HG03108 (cell line): ENCODE data around the gene PHLDA2.
A peak's percentile ranks its signal among the peaks of the same experiment; 100 is the strongest.
"Not testable (repeated sequence)": the region's sequence is repeated elsewhere in the genome, so short reads cannot be mapped to it uniquely, and the experiment has no call there.

Source experiments
- ATAC-seq: cut with Tn5 transposase; IDR thresholded peaks from one replicate; pipeline ENCODE4 v1.9.1; 2021; ENCODE audit warnings: moderate library complexity; ENCODE audit not compliant: unreplicated experiment

The PHLDA2 gene

GRCh38 chr11:2915473-2915872 lies 13.7 kb downstream of the PHLDA2 start:
- ATAC-seq: no peak

GRCh38 chr11:2914455-2915195 lies 14.6 kb downstream of the PHLDA2 start:
- no peak for ATAC-seq

GRCh38 chr11:2913776-2914175 lies 15.4 kb downstream of the PHLDA2 start:
- ATAC-seq: no peak

- ATAC-seq: no peak
Measured at GRCh38 chr11:2913019-2913431, 16.2 kb downstream of the PHLDA2 start.

GRCh38 chr11:2912498-2912897 lies 16.7 kb downstream of the PHLDA2 start:
- no peak for ATAC-seq

- ATAC-seq: no peak
Measured at GRCh38 chr11:2911785-2912391, 17.3 kb downstream of the PHLDA2 start.

- ATAC-seq: no peak
Measured at GRCh38 chr11:2911088-2911784, 18.0 kb downstream of the PHLDA2 start.

GRCh38 chr11:2910401-2910955 lies 18.7 kb downstream of the PHLDA2 start:
- ATAC-seq: no peak

GRCh38 chr11:2909133-2909902 lies 19.9 kb downstream of the PHLDA2 start:
- no peak for ATAC-seq

- no peak for ATAC-seq
Measured at GRCh38 chr11:2908130-2908529, 21.1 kb downstream of the PHLDA2 start.

- ATAC-seq: not testable (repeated sequence)
Measured at GRCh38 chr11:2905299-2905698, 23.9 kb downstream of the PHLDA2 start.

GRCh38 chr11:2904153-2905052 lies 24.8 kb downstream of the PHLDA2 start:
- ATAC-seq: no peak

GRCh38 chr11:2903672-2904011 lies 25.6 kb downstream of the PHLDA2 start:
- no peak for ATAC-seq

- no peak for ATAC-seq
Measured at GRCh38 chr11:2902784-2903671, 26.2 kb downstream of the PHLDA2 start.

- ATAC-seq: peak; percentile 95
Measured at GRCh38 chr11:2901854-2902783, 27.1 kb downstream of the PHLDA2 start.

GRCh38 chr11:2901196-2901796 lies 27.9 kb downstream of the PHLDA2 start:
- ATAC-seq: no peak

- ATAC-seq: no peak
Measured at GRCh38 chr11:2899080-2899783, 30.0 kb downstream of the PHLDA2 start.
